ENCODE data around the gene CNTNAP2.

The CNTNAP2 gene

GRCh38 chr7:146728611-146729010 is 612.0 kb downstream of the CNTNAP2 start (continued):
- TF ChIP-seq KLF8 (tag by site-specific recombination; IDR thresholded peaks at IDR 0.05): no peak

- Histone ChIP-seq H3K4me3 (ENCODE audit: low read depth, low read length) (no peak overlapping the region), H3K9me3 (ENCODE audit: control insufficient read depth, insufficient read depth, low read depth, low read length) (no peaks in the 10 kb centered on the region), H3K4me1 (ENCODE audit: control insufficient read depth, insufficient read depth, low read length) (no peaks in the 10 kb centered on the region), H3K36me3 (ENCODE audit: control insufficient read depth in 2 of 2, insufficient read depth in 1 of 2, low read length in 2 of 2) (no peaks in the 10 kb centered on the region), H3K27ac (ENCODE audit: extremely low read depth, low read depth, low read length) (no peak overlapping the region)
- CTCF ChIA-PET: no interaction called here
- TF ChIP-seq BCL11B (tag by site-specific recombination; IDR thresholded peaks at IDR 0.05; ENCODE audit: low read depth): no peak
- no peak for TF ChIP-seq PRDM4 (tag by site-specific recombination; IDR thresholded peaks at IDR 0.05)
- TF ChIP-seq ZNF2 (tag by site-specific recombination; IDR thresholded peaks at IDR 0.05): no peak
- TF ChIP-seq ZNF350 (tag by site-specific recombination; IDR thresholded peaks at IDR 0.05): no peak
- no peak for TF ChIP-seq ZSCAN30 (tag by site-specific recombination; IDR thresholded peaks at IDR 0.05)
- POLR2A ChIA-PET: no interaction called here
Measured at GRCh38 chr7:146731185-146731584, 614.6 kb downstream of the CNTNAP2 start.

- Histone ChIP-seq H3K4me1 (ENCODE audit: control insufficient read depth, insufficient read depth, low read length) (no peaks in the 10 kb centered on the region), H3K4me3 (ENCODE audit: low read depth, low read length) (no peak overlapping the region), H3K9me3 (ENCODE audit: control insufficient read depth, insufficient read depth, low read depth, low read length) (no peaks in the 10 kb centered on the region), H3K27ac (ENCODE audit: extremely low read depth, low read depth, low read length) (no peak overlapping the region), H3K36me3 (ENCODE audit: control insufficient read depth in 2 of 2, insufficient read depth in 1 of 2, low read length in 2 of 2) (no peaks in the 10 kb centered on the region)
- ChIA-PET CTCF (interaction anchor here (0.6 to 0.7 kb wide), 3 partner anchors 36 to 79 kb away, joined by 3 read pairs; no protein-coding TSS in a partner anchor), POLR2A (no interaction called here)
- no peak for TF ChIP-seq EGR2 (tag by site-specific recombination; IDR thresholded peaks at IDR 0.05; ENCODE audit: low read depth)
- TF ChIP-seq ZNF549 (tag by site-specific recombination; IDR thresholded peaks at IDR 0.05): no peak
- TF ChIP-seq PRDM6 (tag by site-specific recombination; IDR thresholded peaks at IDR 0.05): no peak
- no peak for TF ChIP-seq ZNF280C (tag by site-specific recombination; IDR thresholded peaks at IDR 0.05)
- no peak for TF ChIP-seq ZSCAN30 (tag by site-specific recombination; IDR thresholded peaks at IDR 0.05)
- TF ChIP-seq ZNF175 (tag by site-specific recombination; IDR thresholded peaks at IDR 0.05): no peak
- TF ChIP-seq ZNF214 (tag by site-specific recombination; IDR thresholded peaks at IDR 0.05; ENCODE audit: borderline replicate concordance): no peak
- TF ChIP-seq BCL11A (tag by site-specific recombination; IDR thresholded peaks at IDR 0.05; ENCODE audit: low read depth): no peak
- TF ChIP-seq ZNF23 (tag by site-specific recombination; IDR thresholded peaks at IDR 0.05; ENCODE audit: borderline replicate concordance): no peak
Measured at GRCh38 chr7:146735992-146736391, 619.4 kb downstream of the CNTNAP2 start.
